NB4 (cell line): Measurements from ENCODE around the gene C1RL.
"Not testable (repeated sequence)": the region's sequence is repeated elsewhere in the genome, so short reads cannot be mapped to it uniquely, and the experiment has no call there.

ENCODE experiments used
- MYC ChIP-seq: IDR thresholded peaks from 2 replicates; pipeline ENCODE4 v1.6.1; 2011; ENCODE audit warnings: low read depth, low read length
- POLR2A ChIP-seq: IDR thresholded peaks from 2 replicates; pipeline ENCODE4 v1.6.1; 2011; ENCODE audit warnings: mild to moderate bottlenecking; ENCODE audit not compliant: insufficient read length; ENCODE audit errors: extremely low read depth
- TF ChIP-seq, protein P1 (sequence below): IDR thresholded peaks from one replicate; pipeline ENCODE4 v1.5.1; 2012; ENCODE audit warnings: low read depth, low read length
- TF ChIP-seq, protein P2 (sequence below): IDR thresholded peaks from 2 replicates; pipeline ENCODE4 v1.6.1; 2011; ENCODE audit warnings: low read depth, low read length

DNA sequence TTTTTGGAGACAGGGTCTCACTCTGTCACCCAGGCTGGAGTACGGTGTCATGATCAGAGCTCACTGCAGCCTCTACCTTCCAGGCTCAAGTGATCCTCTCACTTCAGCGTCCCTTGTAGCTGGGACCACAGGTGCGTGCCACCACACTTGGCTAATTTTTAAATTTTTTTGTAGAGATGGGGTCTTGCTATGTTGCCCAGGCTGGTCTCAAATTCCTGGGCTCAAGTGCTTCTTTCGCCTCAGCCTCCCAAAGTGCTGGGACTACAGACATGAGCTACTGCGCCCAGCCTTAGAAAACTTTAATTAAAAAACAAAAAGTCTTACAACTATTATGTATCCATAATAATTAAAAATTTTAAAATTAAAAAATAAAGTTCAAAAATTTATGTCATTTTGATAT lies 1.8 kb downstream of the C1RL start:
- TF ChIP-seq, protein P1, sequence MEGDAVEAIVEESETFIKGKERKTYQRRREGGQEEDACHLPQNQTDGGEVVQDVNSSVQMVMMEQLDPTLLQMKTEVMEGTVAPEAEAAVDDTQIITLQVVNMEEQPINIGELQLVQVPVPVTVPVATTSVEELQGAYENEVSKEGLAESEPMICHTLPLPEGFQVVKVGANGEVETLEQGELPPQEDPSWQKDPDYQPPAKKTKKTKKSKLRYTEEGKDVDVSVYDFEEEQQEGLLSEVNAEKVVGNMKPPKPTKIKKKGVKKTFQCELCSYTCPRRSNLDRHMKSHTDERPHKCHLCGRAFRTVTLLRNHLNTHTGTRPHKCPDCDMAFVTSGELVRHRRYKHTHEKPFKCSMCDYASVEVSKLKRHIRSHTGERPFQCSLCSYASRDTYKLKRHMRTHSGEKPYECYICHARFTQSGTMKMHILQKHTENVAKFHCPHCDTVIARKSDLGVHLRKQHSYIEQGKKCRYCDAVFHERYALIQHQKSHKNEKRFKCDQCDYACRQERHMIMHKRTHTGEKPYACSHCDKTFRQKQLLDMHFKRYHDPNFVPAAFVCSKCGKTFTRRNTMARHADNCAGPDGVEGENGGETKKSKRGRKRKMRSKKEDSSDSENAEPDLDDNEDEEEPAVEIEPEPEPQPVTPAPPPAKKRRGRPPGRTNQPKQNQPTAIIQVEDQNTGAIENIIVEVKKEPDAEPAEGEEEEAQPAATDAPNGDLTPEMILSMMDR = not testable (repeated sequence)
- TF ChIP-seq POLR2A, MYC: not testable (repeated sequence)
- TF ChIP-seq, protein P2, sequence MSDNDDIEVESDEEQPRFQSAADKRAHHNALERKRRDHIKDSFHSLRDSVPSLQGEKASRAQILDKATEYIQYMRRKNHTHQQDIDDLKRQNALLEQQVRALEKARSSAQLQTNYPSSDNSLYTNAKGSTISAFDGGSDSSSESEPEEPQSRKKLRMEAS = not testable (repeated sequence)
